ENCODE results near the gene HCST.
"Not testable (repeated sequence)": the region's sequence is repeated elsewhere in the genome, so short reads cannot be mapped to it uniquely, and the experiment has no call there.

HCST gene

GRCh38 chr19:35882114-35882832 lies 20.1 kb upstream of the HCST start:
- no peak overlapping the region for H3K4me3 ChIP-seq (ENCODE audit: low read depth in 1 of 2, low read length in 2 of 2)
- peaks cover 0 to 4% of the 10 kb centered on the region in 2 donors for H3K4me1 ChIP-seq (ENCODE audit: control insufficient read depth in 1 of 2, insufficient read depth in 2 of 2, low read length in 2 of 2)
- H3K36me3 ChIP-seq (ENCODE audit: control insufficient read depth in 1 of 2, insufficient read depth in 2 of 2, low read length in 2 of 2) = peaks cover 0 to 3% of the 10 kb centered on the region in 2 donors
- no peaks in the 10 kb centered on the region for H3K9me3 ChIP-seq (ENCODE audit: control insufficient read depth in 1 of 2, low read length in 2 of 2)
- H3K27me3 ChIP-seq (ENCODE audit: low read depth, low read length) = no peaks in the 10 kb centered on the region
- H3K27ac ChIP-seq (ENCODE audit: low read length) = no peak overlapping the region

- Histone ChIP-seq H3K4me1 (ENCODE audit: control insufficient read depth in 1 of 2, insufficient read depth in 2 of 2, low read length in 2 of 2) (peaks cover 0 to 4% of the 10 kb centered on the region in 2 donors), H3K36me3 (ENCODE audit: control insufficient read depth in 1 of 2, insufficient read depth in 2 of 2, low read length in 2 of 2) (peaks cover 8 to 16% of the 10 kb centered on the region in 2 donors), H3K4me3 (ENCODE audit: low read depth in 1 of 2, low read length in 2 of 2) (no peak overlapping the region), H3K27ac (ENCODE audit: low read length) (no peak overlapping the region), H3K9me3 (ENCODE audit: control insufficient read depth in 1 of 2, low read length in 2 of 2) (no peaks in the 10 kb centered on the region), H3K27me3 (ENCODE audit: low read depth, low read length) (no peaks in the 10 kb centered on the region)
These were observed 18.4 kb upstream of the HCST start for GRCh38 chr19:35883882-35884281.

- no peak overlapping the region for H3K27ac ChIP-seq (ENCODE audit: low read length)
- H3K4me3 ChIP-seq (ENCODE audit: low read depth in 1 of 2, low read length in 2 of 2) = no peak overlapping the region
These were observed 17.0 kb upstream of the HCST start for GRCh38 chr19:35885225-35885738.

GRCh38 chr19:35885904-35886303 lies 16.4 kb upstream of the HCST start:
- Histone ChIP-seq H3K27me3 (ENCODE audit: low read depth, low read length) (no peaks in the 10 kb centered on the region), H3K36me3 (ENCODE audit: control insufficient read depth in 1 of 2, insufficient read depth in 2 of 2, low read length in 2 of 2) (peaks cover 14 to 36% of the 10 kb centered on the region in 2 donors), H3K27ac (ENCODE audit: low read length) (no peak overlapping the region), H3K4me3 (ENCODE audit: low read depth in 1 of 2, low read length in 2 of 2) (no peak overlapping the region), H3K9me3 (ENCODE audit: control insufficient read depth in 1 of 2, low read length in 2 of 2) (no peaks in the 10 kb centered on the region), H3K4me1 (ENCODE audit: control insufficient read depth in 1 of 2, insufficient read depth in 2 of 2, low read length in 2 of 2) (no peaks in the 10 kb centered on the region)

More at GRCh38 chr19:35885225-35885738, 17.0 kb upstream of the HCST start:
- peaks cover 14 to 30% of the 10 kb centered on the region in 2 donors for H3K36me3 ChIP-seq (ENCODE audit: control insufficient read depth in 1 of 2, insufficient read depth in 2 of 2, low read length in 2 of 2)
- H3K9me3 ChIP-seq (ENCODE audit: control insufficient read depth in 1 of 2, low read length in 2 of 2) = no peaks in the 10 kb centered on the region
- no peaks in the 10 kb centered on the region for H3K4me1 ChIP-seq (ENCODE audit: control insufficient read depth in 1 of 2, insufficient read depth in 2 of 2, low read length in 2 of 2)
- H3K27me3 ChIP-seq (ENCODE audit: low read depth, low read length) = no peaks in the 10 kb centered on the region

- Histone ChIP-seq H3K9me3 (ENCODE audit: control insufficient read depth in 1 of 2, low read length in 2 of 2) (no peaks in the 10 kb centered on the region), H3K36me3 (ENCODE audit: control insufficient read depth in 1 of 2, insufficient read depth in 2 of 2, low read length in 2 of 2) (peaks cover 14 to 38% of the 10 kb centered on the region in 2 donors), H3K27ac (ENCODE audit: low read length) (no peak overlapping the region), H3K4me1 (ENCODE audit: control insufficient read depth in 1 of 2, insufficient read depth in 2 of 2, low read length in 2 of 2) (no peaks in the 10 kb centered on the region), H3K4me3 (ENCODE audit: low read depth in 1 of 2, low read length in 2 of 2) (no peak overlapping the region), H3K27me3 (ENCODE audit: low read depth, low read length) (no peaks in the 10 kb centered on the region)
These were observed 15.1 kb upstream of the HCST start for GRCh38 chr19:35887197-35887596.

- Histone ChIP-seq H3K4me3 (ENCODE audit: low read depth in 1 of 2, low read length in 2 of 2) (no peak overlapping the region), H3K27me3 (ENCODE audit: low read depth, low read length) (no peaks in the 10 kb centered on the region), H3K27ac (ENCODE audit: low read length) (no peak overlapping the region), H3K4me1 (ENCODE audit: control insufficient read depth in 1 of 2, insufficient read depth in 2 of 2, low read length in 2 of 2) (no peaks in the 10 kb centered on the region), H3K36me3 (ENCODE audit: control insufficient read depth in 1 of 2, insufficient read depth in 2 of 2, low read length in 2 of 2) (peaks cover 14 to 46% of the 10 kb centered on the region in 2 donors), H3K9me3 (ENCODE audit: control insufficient read depth in 1 of 2, low read length in 2 of 2) (no peaks in the 10 kb centered on the region)
These were observed 13.9 kb upstream of the HCST start for GRCh38 chr19:35888398-35888797.

GRCh38 chr19:35889370-35890112 lies 12.8 kb upstream of the HCST start:
- Histone ChIP-seq H3K4me3 (ENCODE audit: low read depth in 1 of 2, low read length in 2 of 2) (no peak overlapping the region), H3K27me3 (ENCODE audit: low read depth, low read length) (no peaks in the 10 kb centered on the region), H3K36me3 (ENCODE audit: control insufficient read depth in 1 of 2, insufficient read depth in 2 of 2, low read length in 2 of 2) (peaks cover 20 to 56% of the 10 kb centered on the region in 2 donors), H3K4me1 (ENCODE audit: control insufficient read depth in 1 of 2, insufficient read depth in 2 of 2, low read length in 2 of 2) (no peaks in the 10 kb centered on the region), H3K9me3 (ENCODE audit: control insufficient read depth in 1 of 2, low read length in 2 of 2) (no peaks in the 10 kb centered on the region), H3K27ac (ENCODE audit: low read length) (no peak overlapping the region)

GRCh38 chr19:35890113-35890650 lies 12.1 kb upstream of the HCST start:
- H3K4me1 ChIP-seq (ENCODE audit: control insufficient read depth in 1 of 2, insufficient read depth in 2 of 2, low read length in 2 of 2) = no peaks in the 10 kb centered on the region
- H3K27me3 ChIP-seq (ENCODE audit: low read depth, low read length) = no peaks in the 10 kb centered on the region
- no peak overlapping the region for H3K27ac ChIP-seq (ENCODE audit: low read length)
- no peaks in the 10 kb centered on the region for H3K9me3 ChIP-seq (ENCODE audit: control insufficient read depth in 1 of 2, low read length in 2 of 2)
- peaks cover 20 to 56% of the 10 kb centered on the region in 2 donors for H3K36me3 ChIP-seq (ENCODE audit: control insufficient read depth in 1 of 2, insufficient read depth in 2 of 2, low read length in 2 of 2)
- no peak overlapping the region for H3K4me3 ChIP-seq (ENCODE audit: low read depth in 1 of 2, low read length in 2 of 2)

- peaks cover 26 to 70% of the 10 kb centered on the region in 2 donors for H3K36me3 ChIP-seq (ENCODE audit: control insufficient read depth in 1 of 2, insufficient read depth in 2 of 2, low read length in 2 of 2)
- H3K27me3 ChIP-seq (ENCODE audit: low read depth, low read length); H3K9me3 ChIP-seq (ENCODE audit: control insufficient read depth in 1 of 2, low read length in 2 of 2); H3K27ac ChIP-seq (ENCODE audit: low read length); H3K4me1 ChIP-seq (ENCODE audit: control insufficient read depth in 1 of 2, insufficient read depth in 2 of 2, low read length in 2 of 2); H3K4me3 ChIP-seq (ENCODE audit: low read depth in 1 of 2, low read length in 2 of 2): not testable (repeated sequence)
These were observed 10.5 kb upstream of the HCST start for GRCh38 chr19:35891819-35892218.

GRCh38 chr19:35894342-35894741 lies 8.0 kb upstream of the HCST start:
- Histone ChIP-seq H3K27ac (ENCODE audit: low read length) (no peak overlapping the region), H3K27me3 (ENCODE audit: low read depth, low read length) (no peaks in the 10 kb centered on the region), H3K9me3 (ENCODE audit: control insufficient read depth in 1 of 2, low read length in 2 of 2) (no peaks in the 10 kb centered on the region), H3K4me3 (ENCODE audit: low read depth in 1 of 2, low read length in 2 of 2) (no peak overlapping the region), H3K36me3 (ENCODE audit: control insufficient read depth in 1 of 2, insufficient read depth in 2 of 2, low read length in 2 of 2) (peaks cover 22 to 54% of the 10 kb centered on the region in 2 donors), H3K4me1 (ENCODE audit: control insufficient read depth in 1 of 2, insufficient read depth in 2 of 2, low read length in 2 of 2) (peaks cover 0 to 13% of the 10 kb centered on the region in 2 donors)

GRCh38 chr19:35895911-35896642 lies 6.3 kb upstream of the HCST start:
- H3K36me3 ChIP-seq (ENCODE audit: control insufficient read depth in 1 of 2, insufficient read depth in 2 of 2, low read length in 2 of 2) = peaks cover 17 to 37% of the 10 kb centered on the region in 2 donors
- H3K27me3 ChIP-seq (ENCODE audit: low read depth, low read length) = no peaks in the 10 kb centered on the region
- no peaks in the 10 kb centered on the region for H3K9me3 ChIP-seq (ENCODE audit: control insufficient read depth in 1 of 2, low read length in 2 of 2)
- H3K4me3 ChIP-seq (ENCODE audit: low read depth in 1 of 2, low read length in 2 of 2) = no peak overlapping the region
- peaks cover 0 to 19% of the 10 kb centered on the region in 2 donors for H3K4me1 ChIP-seq (ENCODE audit: control insufficient read depth in 1 of 2, insufficient read depth in 2 of 2, low read length in 2 of 2)
- H3K27ac ChIP-seq (ENCODE audit: low read length) = no peak overlapping the region

Measured in muscle layer of duodenum (tissue), 2 donors.